Mucosa of stomach (tissue), 1 donor: ENCODE measurements around the gene PAX7.
"Not testable (repeated sequence)": the region's sequence is repeated elsewhere in the genome, so short reads cannot be mapped to it uniquely, and the experiment has no call there.

Source experiments
- H3K27me3 ChIP-seq: one replicate; pipeline ENCODE4 v1.7.0; 2013; ENCODE audit warnings: mild to moderate bottlenecking, low read length; ENCODE audit not compliant: control insufficient read depth, insufficient read depth
- H3K36me3 ChIP-seq: one replicate; pipeline ENCODE4 v1.7.0; 2013; ENCODE audit warnings: low read length; ENCODE audit not compliant: control insufficient read depth, insufficient read depth
- H3K4me1 ChIP-seq: one replicate; pipeline ENCODE4 v1.7.0; 2013; ENCODE audit warnings: mild to moderate bottlenecking, low read length; ENCODE audit not compliant: control insufficient read depth, insufficient read depth
- H3K4me3 ChIP-seq: one replicate; pipeline ENCODE4 v1.7.0; 2013; ENCODE audit warnings: low read length
- H3K9ac ChIP-seq: one replicate; pipeline ENCODE4 v1.7.0; 2013; ENCODE audit warnings: mild to moderate bottlenecking, low read length, moderate library complexity
- H3K9me3 ChIP-seq: one replicate; pipeline ENCODE4 v1.7.0; 2013; ENCODE audit warnings: mild to moderate bottlenecking, low read length, moderate library complexity; ENCODE audit not compliant: control insufficient read depth
- donor health status: Pancreatic carcinoma.

PAX7 gene

DNA sequence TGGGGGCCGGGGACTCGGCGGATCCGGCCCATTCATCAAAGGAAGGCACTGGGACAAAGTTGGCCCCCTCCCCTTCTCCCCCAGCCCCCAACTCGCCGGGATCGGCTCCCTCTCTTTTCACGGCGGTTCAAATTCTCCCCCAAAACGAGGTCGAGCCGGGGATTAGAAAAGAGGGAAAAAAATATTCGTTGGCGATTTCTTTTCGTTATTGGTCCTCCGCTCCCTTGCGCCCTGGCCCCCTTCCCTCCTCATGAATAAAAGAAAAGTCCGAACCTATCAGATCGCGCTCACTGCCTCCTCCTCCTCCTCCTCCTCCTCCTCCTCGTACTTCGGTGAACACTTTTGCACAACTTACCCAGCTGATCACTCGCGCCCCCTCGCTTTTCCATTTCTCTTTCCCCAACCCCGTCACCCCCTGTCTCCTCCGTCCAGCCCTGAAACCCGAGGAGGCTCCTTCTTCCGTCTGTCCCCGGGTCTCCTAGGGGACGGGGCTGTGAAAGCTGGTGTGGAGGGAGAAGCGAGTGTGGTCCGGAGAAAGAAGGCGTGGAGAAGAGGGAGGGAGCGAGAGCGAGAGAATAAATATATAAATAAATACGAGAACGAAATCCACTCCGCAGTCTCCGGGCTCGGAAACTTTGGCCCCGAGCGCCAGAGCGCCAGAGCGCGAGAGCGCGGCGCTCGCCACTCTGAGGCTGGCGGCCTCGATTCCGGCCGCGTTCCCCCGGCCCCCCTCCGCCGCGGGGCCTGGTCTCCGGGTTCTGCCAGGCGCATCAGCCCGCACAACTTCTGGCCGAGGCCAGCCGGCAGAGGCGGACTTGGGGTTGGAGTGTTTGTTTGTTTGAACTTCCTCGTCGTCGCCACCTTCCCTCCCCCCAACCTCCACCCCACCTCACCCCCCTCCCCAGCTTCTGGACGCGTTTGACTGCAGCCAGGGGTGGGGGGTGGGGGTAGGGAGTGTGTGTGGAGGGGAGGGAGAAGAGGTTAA lies at the start of gene PAX7:
TSS of gene PAX7 (plus strand) at position 336 of the 985 bp plus-strand sequence. CDS start 758 bp downstream, outside the sequence.
- H3K4me3 ChIP-seq = no peak within 1 kb of the TSS
- no peaks in the 10 kb centered on the region for H3K36me3 ChIP-seq
- H3K9me3 ChIP-seq = no peaks in the 10 kb centered on the region
- peaks cover 4% of the 10 kb centered on the region for H3K4me1 ChIP-seq
- H3K27me3 ChIP-seq = peaks cover 91% of the 10 kb centered on the region
- H3K9ac ChIP-seq = no peak within 1 kb of the TSS

DNA sequence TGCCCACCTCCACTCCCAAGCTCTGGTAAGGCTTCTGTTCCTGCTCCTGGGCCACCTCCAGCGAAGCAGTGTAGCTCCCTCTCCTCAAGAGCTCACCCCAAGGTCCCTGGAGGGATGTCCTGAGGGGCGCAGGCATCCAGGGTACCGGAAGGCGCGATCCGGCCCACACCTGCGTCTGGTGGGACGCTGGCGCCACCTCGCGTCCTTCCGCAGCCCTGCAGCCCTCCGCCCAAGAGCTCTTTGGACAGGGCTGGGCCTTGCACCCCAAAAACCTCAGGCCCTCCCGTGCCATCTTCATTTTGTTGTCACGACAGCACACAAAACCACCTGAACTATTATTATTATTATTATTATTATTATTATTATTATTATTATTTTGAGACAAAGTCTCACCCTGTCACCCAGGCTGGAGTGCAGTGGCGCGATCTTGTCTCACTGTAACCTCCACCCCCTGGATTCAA lies 49.2 kb upstream of the PAX7 start:
- H3K9ac ChIP-seq = no peak overlapping the region
- peaks cover 8% of the 10 kb centered on the region for H3K27me3 ChIP-seq
- H3K4me3 ChIP-seq = no peak overlapping the region
- no peaks in the 10 kb centered on the region for H3K4me1 ChIP-seq
- no peaks in the 10 kb centered on the region for H3K9me3 ChIP-seq
- no peaks in the 10 kb centered on the region for H3K36me3 ChIP-seq

DNA sequence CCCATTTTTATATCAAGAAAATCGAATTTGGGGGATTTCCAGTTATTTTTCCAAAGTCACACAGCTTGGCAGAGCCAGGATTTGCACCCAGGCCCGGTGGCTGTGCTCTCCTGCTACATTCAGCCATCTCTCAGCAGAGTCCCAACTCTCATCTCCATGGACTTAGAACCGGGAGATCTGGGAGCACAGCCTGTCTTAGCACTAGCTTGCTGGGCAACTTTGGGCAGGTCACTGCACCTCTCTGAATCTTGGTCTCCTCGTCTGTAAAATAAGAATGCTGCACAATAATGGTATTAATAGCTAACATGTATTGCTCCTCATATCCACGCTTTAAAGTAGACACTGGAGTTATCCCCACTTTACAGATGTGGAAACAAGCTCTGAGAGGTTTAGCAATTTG lies 47.8 kb upstream of the PAX7 start:
- H3K9me3 ChIP-seq = no peaks in the 10 kb centered on the region
- H3K4me1 ChIP-seq = no peaks in the 10 kb centered on the region
- H3K36me3 ChIP-seq = no peaks in the 10 kb centered on the region
- H3K27me3 ChIP-seq = peaks cover 12% of the 10 kb centered on the region
- H3K9ac ChIP-seq = no peak overlapping the region
- H3K4me3 ChIP-seq = no peak overlapping the region

DNA sequence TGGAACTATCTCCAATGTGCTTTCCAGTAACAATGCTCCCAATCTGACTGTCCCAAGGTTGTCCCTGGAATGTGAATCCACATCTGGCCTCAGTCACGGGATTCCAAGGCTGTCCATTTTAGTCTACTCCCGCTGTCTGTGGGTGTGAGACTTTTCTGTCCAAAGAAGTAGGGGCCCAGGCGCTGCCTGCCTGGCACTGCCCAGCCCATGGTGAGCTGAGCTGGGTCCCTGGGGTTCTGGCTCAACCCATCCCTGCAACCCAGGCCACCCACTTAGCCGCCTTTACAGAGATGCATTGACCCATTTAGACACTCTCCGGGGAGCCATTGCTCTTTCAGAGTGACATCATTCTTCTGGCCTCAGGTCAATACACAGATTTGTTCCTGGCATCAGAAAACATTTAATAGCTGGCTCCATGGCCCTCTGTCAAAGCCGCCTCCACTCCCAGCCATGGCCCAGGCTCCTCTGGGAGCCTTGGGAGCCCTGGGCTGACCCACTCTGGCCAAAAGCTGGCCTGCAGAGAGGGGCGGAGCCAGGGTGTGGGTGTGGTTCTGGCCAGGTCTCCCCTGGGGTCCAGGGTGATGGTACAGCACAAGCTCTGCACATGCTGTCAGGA lies 47.2 kb upstream of the PAX7 start:
- no peak overlapping the region for H3K4me3 ChIP-seq
- no peaks in the 10 kb centered on the region for H3K4me1 ChIP-seq
- no peak overlapping the region for H3K9ac ChIP-seq
- H3K27me3 ChIP-seq = peaks cover 12% of the 10 kb centered on the region
- H3K9me3 ChIP-seq = no peaks in the 10 kb centered on the region
- no peaks in the 10 kb centered on the region for H3K36me3 ChIP-seq

DNA sequence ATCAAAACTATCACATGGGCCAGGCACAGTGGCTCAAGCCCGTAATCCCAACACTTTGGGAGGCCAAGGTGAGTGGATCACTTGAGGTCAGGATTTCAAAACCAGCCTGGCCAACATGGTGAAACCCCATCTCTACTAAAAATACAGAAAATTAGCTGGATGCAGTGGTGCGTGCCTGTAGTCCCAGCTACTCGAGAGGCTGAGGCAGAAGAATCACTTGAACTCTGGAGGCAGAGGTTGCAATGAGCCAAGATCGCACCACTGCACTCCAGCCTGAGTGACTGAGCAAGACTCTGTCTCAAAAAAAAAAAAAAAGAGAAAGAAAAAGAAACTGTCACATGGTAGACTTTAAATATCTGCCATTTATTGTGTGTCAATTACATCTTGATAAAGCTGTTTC lies 44.6 kb upstream of the PAX7 start:
- not testable (repeated sequence) for H3K4me3 ChIP-seq, H3K9me3 ChIP-seq, H3K4me1 ChIP-seq, H3K27me3 ChIP-seq, H3K9ac ChIP-seq, H3K36me3 ChIP-seq

DNA sequence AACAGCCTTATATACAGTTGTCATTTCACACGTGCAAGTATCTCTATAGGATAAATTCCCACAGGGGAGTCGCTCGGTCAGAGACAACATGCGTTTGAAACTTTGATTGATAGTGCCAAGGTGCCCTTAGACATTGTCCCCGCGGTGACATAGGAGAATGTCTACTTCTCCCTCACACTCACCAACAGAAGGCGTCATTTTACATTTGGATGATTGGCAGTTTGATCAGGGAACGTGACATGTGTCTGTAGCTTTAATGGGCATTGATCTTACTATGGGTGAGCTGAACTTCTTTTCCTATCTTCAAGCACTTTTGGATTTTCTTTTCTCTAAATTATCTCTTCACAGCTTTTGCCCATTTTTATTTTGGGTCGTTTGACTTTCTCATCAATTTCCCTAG lies 42.6 kb upstream of the PAX7 start:
- H3K27me3 ChIP-seq = peaks cover 6% of the 10 kb centered on the region
- H3K9me3 ChIP-seq = no peaks in the 10 kb centered on the region

DNA sequence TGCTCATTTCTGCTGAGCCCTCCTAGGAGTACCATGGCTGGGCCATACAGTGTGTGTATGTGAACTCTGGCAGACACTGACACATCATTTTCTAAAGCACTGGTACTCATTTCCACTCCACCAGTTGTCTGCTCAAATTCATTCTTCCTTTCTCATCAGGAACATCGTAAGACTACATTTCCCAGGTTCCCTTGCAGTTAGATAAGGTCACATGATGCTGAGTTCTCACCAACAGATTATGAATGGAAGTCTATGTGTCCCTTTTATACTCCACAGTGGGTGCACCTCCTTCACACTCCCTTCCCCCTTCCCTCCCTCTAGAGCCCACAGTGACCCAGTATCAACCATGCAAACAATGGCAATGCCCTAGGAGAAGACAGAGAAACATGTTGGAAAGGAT lies 38.3 kb upstream of the PAX7 start:
- peaks cover 4% of the 10 kb centered on the region for H3K27me3 ChIP-seq

More for the DNA sequence above, 42.6 kb upstream of the PAX7 start:
- no peaks in the 10 kb centered on the region for H3K4me1 ChIP-seq
- no peak overlapping the region for H3K4me3 ChIP-seq
- no peak overlapping the region for H3K9ac ChIP-seq
- no peaks in the 10 kb centered on the region for H3K36me3 ChIP-seq

DNA sequence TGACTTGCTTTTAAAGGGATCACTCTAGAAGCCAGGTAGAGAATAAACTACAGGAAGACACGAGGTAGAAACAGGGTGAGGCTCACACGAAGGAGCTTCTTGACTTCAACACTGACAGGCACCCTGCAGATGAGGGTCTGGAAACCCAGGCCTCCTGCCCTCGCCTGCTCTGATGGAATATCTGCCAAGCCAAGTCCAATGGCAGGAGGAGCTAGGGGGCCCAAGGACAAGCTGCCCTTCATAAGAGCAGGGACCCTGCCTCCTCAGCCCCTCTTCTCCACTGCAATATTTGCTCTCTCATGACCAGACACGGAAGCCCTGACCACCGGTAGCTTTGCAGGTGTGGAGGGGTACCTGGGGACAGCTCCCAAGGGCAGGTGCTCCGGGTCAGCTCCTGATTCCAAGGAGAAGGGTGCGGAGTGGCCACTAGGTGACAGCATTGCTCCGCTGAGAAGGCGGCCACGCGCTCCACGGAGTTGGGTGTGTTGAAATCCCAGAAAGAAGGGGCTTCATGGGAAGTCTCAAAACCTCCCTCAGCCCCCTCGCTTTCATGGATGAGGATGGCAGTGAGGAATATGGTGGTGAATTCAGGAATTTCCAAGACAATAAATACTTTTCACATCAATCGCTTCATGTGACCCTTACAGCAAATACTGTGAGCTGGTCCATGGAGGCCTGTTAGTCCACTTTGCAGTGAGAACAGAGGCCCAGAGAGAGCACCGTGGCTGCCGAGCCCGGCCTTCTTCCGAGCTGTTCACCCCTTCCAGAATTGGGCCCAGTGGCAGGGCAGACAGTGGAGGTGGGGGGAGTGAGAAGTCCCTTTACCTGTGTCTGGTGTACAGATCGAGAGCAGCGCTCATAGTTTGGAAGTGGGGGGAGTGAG lies 33.2 kb upstream of the PAX7 start:
- Histone ChIP-seq H3K36me3 (no peaks in the 10 kb centered on the region), H3K4me3 (no peak overlapping the region), H3K9ac (no peak overlapping the region), H3K27me3 (peaks cover 35% of the 10 kb centered on the region), H3K9me3 (no peaks in the 10 kb centered on the region), H3K4me1 (no peaks in the 10 kb centered on the region)

More for the DNA sequence above, 38.3 kb upstream of the PAX7 start:
- no peaks in the 10 kb centered on the region for H3K4me1 ChIP-seq
- H3K36me3 ChIP-seq = no peaks in the 10 kb centered on the region
- no peak overlapping the region for H3K9ac ChIP-seq
- H3K4me3 ChIP-seq = no peak overlapping the region
- H3K9me3 ChIP-seq = no peaks in the 10 kb centered on the region

DNA sequence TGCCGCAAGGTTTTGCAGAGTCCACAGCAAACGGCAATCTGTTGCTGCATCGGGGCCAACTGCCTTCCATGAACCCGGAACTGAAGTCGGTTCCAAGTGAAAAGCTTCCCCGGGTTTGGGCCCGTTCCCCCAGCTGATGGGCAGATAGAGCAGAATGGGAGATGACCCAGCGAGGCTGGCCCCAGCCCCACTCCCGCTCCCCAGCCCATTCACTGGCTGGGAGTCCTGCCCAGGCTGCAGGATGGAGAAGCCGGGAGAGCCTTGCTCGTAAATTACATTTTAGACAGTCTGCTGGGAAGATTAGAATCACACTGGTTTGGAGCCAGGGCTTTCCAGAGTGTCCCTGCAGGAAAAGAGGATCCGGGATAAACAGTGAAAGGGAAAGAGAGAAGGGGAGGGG lies 31.6 kb upstream of the PAX7 start:
- Histone ChIP-seq H3K4me3 (no peak overlapping the region), H3K4me1 (no peaks in the 10 kb centered on the region), H3K9me3 (no peaks in the 10 kb centered on the region), H3K9ac (no peak overlapping the region), H3K36me3 (no peaks in the 10 kb centered on the region), H3K27me3 (peaks cover 40% of the 10 kb centered on the region)

DNA sequence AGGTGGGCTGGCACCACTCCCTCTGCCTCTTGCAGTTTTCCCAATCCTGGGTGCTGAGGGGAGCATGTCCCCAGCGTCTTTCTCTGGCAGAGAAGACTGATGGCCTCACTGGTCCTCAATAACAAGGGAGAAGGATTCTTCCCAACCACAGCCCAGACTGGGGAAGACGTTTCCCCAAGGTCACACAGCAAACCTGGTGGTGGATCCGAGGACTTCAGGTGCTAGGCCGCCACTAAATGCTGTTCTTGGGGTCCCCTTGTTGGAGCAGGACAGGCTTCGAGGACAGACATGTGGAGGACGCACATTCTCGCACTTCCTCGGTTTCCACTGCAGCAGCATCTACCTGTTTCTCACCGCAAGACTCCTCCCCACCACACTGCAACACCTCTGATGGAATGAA lies 30.9 kb upstream of the PAX7 start:
- Histone ChIP-seq H3K36me3 (no peaks in the 10 kb centered on the region), H3K4me3 (no peak overlapping the region), H3K4me1 (no peaks in the 10 kb centered on the region), H3K9me3 (no peaks in the 10 kb centered on the region), H3K9ac (no peak overlapping the region), H3K27me3 (peaks cover 40% of the 10 kb centered on the region)

DNA sequence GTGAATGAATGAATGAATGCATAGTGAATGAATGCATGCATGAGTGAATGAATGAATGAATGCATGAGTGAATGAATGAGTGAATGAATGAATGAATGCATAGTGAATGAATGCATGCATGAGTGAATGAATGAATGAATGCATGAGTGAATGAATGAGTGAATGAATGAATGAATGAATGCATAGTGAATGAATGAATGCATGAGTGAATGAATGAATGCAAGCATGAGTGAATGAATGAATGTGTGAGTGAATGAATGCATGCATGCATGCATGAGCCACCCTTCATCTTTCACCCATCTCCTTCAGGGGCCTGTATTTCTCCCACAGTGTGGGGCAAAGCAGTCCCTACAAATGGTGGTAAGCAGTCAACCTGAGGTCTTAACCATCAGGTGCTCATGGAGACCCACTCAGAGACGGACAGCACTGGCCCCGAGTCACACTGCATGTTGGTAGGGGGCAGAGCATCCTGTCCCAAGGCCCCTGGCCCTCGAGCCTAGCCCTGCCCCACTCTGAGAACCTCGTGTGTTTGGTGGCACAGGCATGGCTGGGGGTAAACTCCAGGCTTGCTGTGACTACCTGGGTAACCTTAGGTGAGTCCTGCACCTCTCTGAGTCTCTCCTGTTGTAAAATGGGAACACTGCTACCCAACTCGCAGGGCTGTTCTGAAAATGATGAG lies 28.0 kb upstream of the PAX7 start:
- Histone ChIP-seq H3K9ac (no peak overlapping the region), H3K4me3 (no peak overlapping the region), H3K27me3 (peaks cover 36% of the 10 kb centered on the region), H3K9me3 (no peaks in the 10 kb centered on the region), H3K4me1 (no peaks in the 10 kb centered on the region), H3K36me3 (no peaks in the 10 kb centered on the region)
